Liver (tissue), 9 donors: ENCODE results near the gene TMEM117. TPM values are rescaled to one million over a fixed set of nuclear protein-coding genes. Genes with fewer than 3 reads are reported as not detected.

Experiments used
- DNase-seq: peaks from one replicate; pipeline ENCODE4 v3.0.0-alpha.2; 2017; ENCODE audit warnings: low spot score
- H3K27ac ChIP-seq, 2 donors: one replicate each; pipeline ENCODE4 v1.7.0; 2013; ENCODE audit warnings: inconsistent platforms in 2 of 2, low read length in 2 of 2, control low read depth in 1 of 2, low read depth in 1 of 2, mild to moderate bottlenecking in 1 of 2
- H3K27me3 ChIP-seq, 4 donors: one replicate each; pipeline versions ENCODE4 v1.6.1 to v1.7.0; 2013; ENCODE audit warnings: low read length in 3 of 4, inconsistent platforms in 1 of 4, mild to moderate bottlenecking in 1 of 4, moderate library complexity in 1 of 4; ENCODE audit not compliant: control insufficient read depth in 4 of 4, insufficient read depth in 4 of 4
- H3K36me3 ChIP-seq, 4 donors: one replicate each; pipeline versions ENCODE4 v1.6.1 to v1.7.0; 2013; ENCODE audit warnings: low read length in 3 of 4, mild to moderate bottlenecking in 3 of 4, low read depth in 1 of 4, moderate library complexity in 1 of 4; ENCODE audit not compliant: control insufficient read depth in 4 of 4, insufficient read depth in 3 of 4
- H3K4me1 ChIP-seq, 4 donors: one replicate each; pipeline versions ENCODE4 v1.6.1 to v1.7.0; 2013; ENCODE audit warnings: low read length in 3 of 4, mild to moderate bottlenecking in 3 of 4, moderate library complexity in 1 of 4; ENCODE audit not compliant: control insufficient read depth in 4 of 4, insufficient read depth in 4 of 4
- H3K4me3 ChIP-seq, 3 donors: one replicate each; pipeline versions ENCODE4 v1.6.1 to v1.7.0; 2013; ENCODE audit warnings: low read length in 3 of 3, control low read depth in 1 of 3, low read depth in 1 of 3, mild to moderate bottlenecking in 1 of 3
- H3K9ac ChIP-seq, 2 donors: one replicate each; pipeline ENCODE4 v1.7.0; 2013; ENCODE audit warnings: low read length in 2 of 2, mild to moderate bottlenecking in 2 of 2, moderate library complexity in 2 of 2, control low read depth in 1 of 2, low read depth in 1 of 2
- H3K9me3 ChIP-seq, 4 donors: one replicate each; pipeline versions ENCODE4 v1.6.1 to v1.7.0; 2013; ENCODE audit warnings: low read length in 3 of 4; ENCODE audit not compliant: control insufficient read depth in 4 of 4
- EGR1 ChIP-seq, 2 donors: IDR thresholded peaks; 2 replicates each; pipeline ENCODE4 v1.6.1; 2016 to 2018; ENCODE audit warnings: antibody characterized with exemption in 2 of 2, low read depth in 2 of 2
- FOXA1 ChIP-seq: IDR thresholded peaks from 2 replicates; pipeline ENCODE4 v1.6.1; 2016; ENCODE audit warnings: antibody characterized with exemption
- FOXA2 ChIP-seq: IDR thresholded peaks from 2 replicates; pipeline ENCODE4 v1.6.1; 2016; ENCODE audit warnings: antibody characterized with exemption
- GABPA ChIP-seq, 2 donors: IDR thresholded peaks in 1 of 2; conservative IDR thresholded peaks in 1 of 2; 2 replicates each; pipeline ENCODE4 v1.6.1; 2016; ENCODE audit warnings: antibody characterized with exemption in 2 of 2, mild to moderate bottlenecking in 1 of 2, moderate library complexity in 1 of 2
- HNF4A ChIP-seq, 2 donors: conservative IDR thresholded peaks; 2 replicates each; pipeline ENCODE4 v1.6.1; 2016; ENCODE audit warnings: antibody characterized with exemption in 2 of 2, mild to moderate bottlenecking in 2 of 2
- HNF4G ChIP-seq: IDR thresholded peaks from 2 replicates; pipeline ENCODE4 v1.6.1; 2016; ENCODE audit warnings: antibody characterized with exemption
- JUND ChIP-seq, 2 donors: IDR thresholded peaks; 2 replicates each; pipeline ENCODE4 v1.6.1; 2016; ENCODE audit warnings: antibody characterized with exemption in 2 of 2
- MAX ChIP-seq: IDR thresholded peaks from 2 replicates; pipeline ENCODE4 v1.6.1; 2016; ENCODE audit warnings: antibody characterized with exemption
- RAD21 ChIP-seq, 2 donors: IDR thresholded peaks; 2 replicates each; pipeline ENCODE4 v1.6.1; 2016; ENCODE audit warnings: antibody characterized with exemption in 2 of 2, mild to moderate bottlenecking in 2 of 2
- RXRA ChIP-seq, 2 donors: IDR thresholded peaks; 2 replicates each; pipeline ENCODE4 v1.6.1; 2017 to 2018; ENCODE audit warnings: antibody characterized with exemption in 2 of 2, mild to moderate bottlenecking in 1 of 2
- SP1 ChIP-seq: IDR thresholded peaks from 2 replicates; pipeline ENCODE4 v1.6.1; 2018; ENCODE audit warnings: antibody characterized with exemption, mild to moderate bottlenecking
- TAF1 ChIP-seq: conservative IDR thresholded peaks from 2 replicates; pipeline ENCODE4 v1.6.1; 2016; ENCODE audit warnings: antibody characterized with exemption, mild to moderate bottlenecking
- YY1 ChIP-seq: IDR thresholded peaks from 2 replicates; pipeline ENCODE4 v1.6.1; 2016; ENCODE audit warnings: antibody characterized with exemption, mild to moderate bottlenecking
- ZBTB33 ChIP-seq: IDR thresholded peaks from 2 replicates; pipeline ENCODE4 v1.6.1; 2016; ENCODE audit warnings: antibody characterized with exemption
- WGBS: extraction: QIAGEN DNeasy Blood & Tissue Kit; methylation state at CpG from one replicate; pipeline ENCODE4 v1.1.7; 2013; 5-methylcytosine and 5-hydroxymethylcytosine counted together
- polyA plus RNA-seq, 2 donors: library from polyadenylated mRNA; stranded (reverse) in 1 of 2; unstranded in 1 of 2; fragments of 200-250 nt in 1 of 2; fragments of >200 nt in 1 of 2; fragmentation: Nextera tagmentation in 1 of 2; extraction: Ambion mirVana in 1 of 2; gene quantifications; one replicate each; pipeline versions ENCODE4 v1.2.1 to v1.2.3, GENCODE V29; 2013 to 2015
- total RNA-seq, 2 donors: library from RNA; depleted of rRNA; stranded (reverse); fragments of >200 nt; gene quantifications; one replicate each; pipeline ENCODE4 v1.2.3, GENCODE V29; 2014
- TF ChIP-seq, protein P1 (sequence below): fragments of 150-350 bp; IDR thresholded peaks from 2 replicates; pipeline ENCODE4 v1.5.1; 2017; ENCODE audit warnings: improper control_type of control experiment, low read depth, low read length; ENCODE audit not compliant: missing input control
- TF ChIP-seq, protein P2 (sequence below): IDR thresholded peaks from 2 replicates; pipeline ENCODE4 v1.6.1; 2016; ENCODE audit warnings: antibody characterized with exemption
- donor health status: healthy.
- donor health status: healthy.
- donor health status: healthy.
- donor health status: healthy.
- donor health status: healthy.

TMEM117 gene
- total and polyA plus RNA-seq, 4 donors = 2.0 to 5.9 (median 3.9) TPM

DNA sequence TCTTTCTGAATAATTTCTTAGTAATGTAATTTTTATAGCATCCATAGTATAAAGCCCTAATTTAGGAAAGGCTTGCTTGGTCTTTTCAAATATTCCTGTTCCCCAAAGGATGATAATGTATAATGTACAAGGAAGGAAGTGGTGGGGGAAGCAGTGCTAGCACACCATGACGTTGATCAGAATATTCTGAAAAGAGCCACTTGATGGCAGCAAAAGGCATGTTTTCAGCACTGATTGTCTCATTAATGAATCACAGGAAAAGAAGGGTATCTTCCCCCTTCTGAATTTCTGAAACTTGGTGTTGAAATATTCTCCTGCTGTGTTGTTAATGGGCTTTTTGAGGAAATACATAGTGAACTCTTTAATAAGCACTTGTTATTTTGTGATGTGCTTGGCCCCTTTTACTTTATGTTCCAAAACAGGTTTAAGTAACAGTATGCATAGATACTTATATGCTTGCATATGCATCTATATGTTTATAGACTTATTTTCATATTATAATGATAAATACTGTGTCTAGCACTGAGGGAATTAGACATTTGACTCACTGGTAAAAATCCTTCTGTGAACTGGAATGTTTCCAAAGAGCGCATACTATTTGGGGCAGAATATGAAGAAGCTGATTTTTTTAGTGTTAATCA, 122.0 kb downstream of the TMEM117 start:
- Histone ChIP-seq H3K4me3 (no peak overlapping the region), H3K27me3 (no peaks in the 10 kb centered on the region), H3K9me3 (no peaks in the 10 kb centered on the region), H3K36me3 (no peaks in the 10 kb centered on the region), H3K9ac (no peak overlapping the region), H3K4me1 (no peaks in the 10 kb centered on the region), H3K27ac (no peak overlapping the region)
- 52% methylated on average over 2 of the region's 2 CpGs for WGBS
- DNase-seq = no peak
- TF ChIP-seq HNF4A (conservative IDR thresholded peaks at IDR 0.05) = no peak
- no peak for TF ChIP-seq HNF4G
- no peak for TF ChIP-seq MAX
- TF ChIP-seq, protein P1, sequence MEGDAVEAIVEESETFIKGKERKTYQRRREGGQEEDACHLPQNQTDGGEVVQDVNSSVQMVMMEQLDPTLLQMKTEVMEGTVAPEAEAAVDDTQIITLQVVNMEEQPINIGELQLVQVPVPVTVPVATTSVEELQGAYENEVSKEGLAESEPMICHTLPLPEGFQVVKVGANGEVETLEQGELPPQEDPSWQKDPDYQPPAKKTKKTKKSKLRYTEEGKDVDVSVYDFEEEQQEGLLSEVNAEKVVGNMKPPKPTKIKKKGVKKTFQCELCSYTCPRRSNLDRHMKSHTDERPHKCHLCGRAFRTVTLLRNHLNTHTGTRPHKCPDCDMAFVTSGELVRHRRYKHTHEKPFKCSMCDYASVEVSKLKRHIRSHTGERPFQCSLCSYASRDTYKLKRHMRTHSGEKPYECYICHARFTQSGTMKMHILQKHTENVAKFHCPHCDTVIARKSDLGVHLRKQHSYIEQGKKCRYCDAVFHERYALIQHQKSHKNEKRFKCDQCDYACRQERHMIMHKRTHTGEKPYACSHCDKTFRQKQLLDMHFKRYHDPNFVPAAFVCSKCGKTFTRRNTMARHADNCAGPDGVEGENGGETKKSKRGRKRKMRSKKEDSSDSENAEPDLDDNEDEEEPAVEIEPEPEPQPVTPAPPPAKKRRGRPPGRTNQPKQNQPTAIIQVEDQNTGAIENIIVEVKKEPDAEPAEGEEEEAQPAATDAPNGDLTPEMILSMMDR = peak; percentile 32
- TF ChIP-seq SP1 = no peak
- TF ChIP-seq RAD21 (IDR thresholded peaks at IDR 0.05) = peak; percentile 74 to 78
- TF ChIP-seq, protein P2, sequence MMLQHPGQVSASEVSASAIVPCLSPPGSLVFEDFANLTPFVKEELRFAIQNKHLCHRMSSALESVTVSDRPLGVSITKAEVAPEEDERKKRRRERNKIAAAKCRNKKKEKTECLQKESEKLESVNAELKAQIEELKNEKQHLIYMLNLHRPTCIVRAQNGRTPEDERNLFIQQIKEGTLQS = no peak

DNA sequence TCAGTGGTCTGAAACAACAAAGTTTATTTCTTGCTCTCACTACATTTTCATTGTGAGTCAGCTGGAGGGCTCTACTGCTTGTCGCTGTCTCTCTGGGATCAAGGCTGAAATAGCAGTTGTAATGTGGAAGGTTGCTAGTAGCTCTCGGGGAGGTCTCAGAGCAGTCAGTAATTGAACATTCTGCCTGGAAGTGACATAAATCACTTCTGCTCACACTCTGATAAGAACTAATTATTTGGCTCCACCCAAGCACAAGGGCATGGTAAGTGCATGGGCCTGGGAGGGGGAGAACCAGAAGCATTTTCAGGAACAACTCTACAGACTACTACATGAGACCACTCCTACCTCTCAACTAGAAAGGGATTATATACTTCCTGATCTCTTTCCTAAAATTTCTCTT, 128.2 kb downstream of the TMEM117 start:
- Histone ChIP-seq H3K4me1 (no peaks in the 10 kb centered on the region), H3K4me3 (no peak overlapping the region), H3K27ac (no peak overlapping the region), H3K9ac (no peak overlapping the region), H3K27me3 (no peaks in the 10 kb centered on the region), H3K36me3 (no peaks in the 10 kb centered on the region), H3K9me3 (no peaks in the 10 kb centered on the region)
- TF ChIP-seq EGR1 (IDR thresholded peaks at IDR 0.05; ENCODE audit: low read depth in 2 of 2) = no peak
- DNase-seq = no peak
- 97% methylated on average over 2 of the region's 2 CpGs for WGBS

- no peak overlapping the region for H3K9ac ChIP-seq
- no peak for TF ChIP-seq SP1
- no peak for TF ChIP-seq HNF4G
- no peaks in the 10 kb centered on the region for H3K36me3 ChIP-seq
- no peaks in the 10 kb centered on the region for H3K4me1 ChIP-seq
- WGBS = 56% methylated on average over 3 of the region's 3 CpGs
- DNase-seq = no peak
- H3K9me3 ChIP-seq = no peaks in the 10 kb centered on the region
- H3K4me3 ChIP-seq = no peak overlapping the region
- no peak overlapping the region for H3K27ac ChIP-seq
- no peaks in the 10 kb centered on the region for H3K27me3 ChIP-seq
These were observed 129.1 kb downstream of the TMEM117 start for GRCh38 chr12:43964961-43965360.

- Histone ChIP-seq H3K27ac (no peak overlapping the region), H3K27me3 (no peaks in the 10 kb centered on the region), H3K4me1 (no peaks in the 10 kb centered on the region), H3K4me3 (no peak overlapping the region), H3K36me3 (no peaks in the 10 kb centered on the region), H3K9ac (no peak overlapping the region), H3K9me3 (no peaks in the 10 kb centered on the region)
- 88% methylated on average over 3 of the region's 3 CpGs for WGBS
- no peak for DNase-seq
- no peak for TF ChIP-seq FOXA1
- no peak for TF ChIP-seq FOXA2
- TF ChIP-seq HNF4A (conservative IDR thresholded peaks at IDR 0.05) = no peak
- no peak for TF ChIP-seq RXRA (IDR thresholded peaks at IDR 0.05)
- TF ChIP-seq YY1 = no peak
- no peak for TF ChIP-seq HNF4G
- TF ChIP-seq ZBTB33 = no peak
- TF ChIP-seq MAX = no peak
- TF ChIP-seq EGR1 (IDR thresholded peaks at IDR 0.05; ENCODE audit: low read depth in 2 of 2) = no peak
- no peak for TF ChIP-seq RAD21 (IDR thresholded peaks at IDR 0.05)
- TF ChIP-seq SP1 = no peak
- TF ChIP-seq TAF1 = no peak
- TF ChIP-seq, protein P1 = no peak
- TF ChIP-seq JUND (IDR thresholded peaks at IDR 0.05) = no peak
- no peak for TF ChIP-seq GABPA (IDR thresholded peaks at IDR 0.05 in 1 of 2, conservative IDR thresholded peaks at IDR 0.05 in 1 of 2)
These were observed 130.0 kb downstream of the TMEM117 start for GRCh38 chr12:43965899-43966298.
